Body of pancreas (tissue), 4 donors: Measurements from ENCODE around the gene IL1RN. TPM values are rescaled to one million over a fixed set of nuclear protein-coding genes. Genes with fewer than 3 reads are reported as not detected.

Experiments used
- ATAC-seq: fragments of 150-250 bp; one replicate; pipeline ENCODE4 v1.9.1; 2016
- DNase-seq, 4 donors: peaks; one replicate each; pipeline ENCODE4 v3.0.0-alpha.2; 2019
- H3K27ac ChIP-seq, 4 donors: fragments of 200-600 bp; sonication (generic); 1 replicate in 3 of 4; 2 replicates in 1 of 4; pipeline versions ENCODE4 v1.5.1 to v1.6.1; 2016 to 2019; ENCODE audit warnings: mild to moderate bottlenecking in 1 of 4, mixed read lengths in 1 of 4, moderate library complexity in 1 of 4
- H3K27me3 ChIP-seq, 2 donors: fragments of 200-600 bp; sonication (generic); one replicate each; pipeline ENCODE4 v1.6.0; 2016; ENCODE audit warnings: mild to moderate bottlenecking in 1 of 2
- H3K36me3 ChIP-seq, 2 donors: fragments of 200-600 bp; sonication (generic); replicated peaks in 1 of 2; 2 replicates each; pipeline ENCODE4 v1.5.1; 2016; ENCODE audit warnings: low read depth in 2 of 2; ENCODE audit not compliant: insufficient read depth in 1 of 2
- H3K4me1 ChIP-seq: fragments of 200-600 bp; sonication (generic); one replicate; pipeline ENCODE4 v1.6.0; 2016
- H3K4me3 ChIP-seq, 2 donors: fragments of 200-600 bp; sonication (generic); 1 replicate in 1 of 2; 2 replicates in 1 of 2; pipeline ENCODE4 v1.5.1; 2016 to 2019
- H3K9me3 ChIP-seq, 3 donors: fragments of 200-600 bp; sonication (generic); 1 replicate in 2 of 3; 2 replicates in 1 of 3; pipeline ENCODE4 v1.5.1; 2016
- POLR2A ChIP-seq, 3 donors: fragments of 450-650 bp; IDR thresholded peaks; one replicate each; pipeline ENCODE4 v1.6.1; 2016; ENCODE audit warnings: antibody characterized with exemption in 3 of 3, mild to moderate bottlenecking in 2 of 3
- WGBS, 2 donors: methylation state at CpG; one replicate each; pipeline ENCODE4 v1.1.5; 2017; 5-methylcytosine and 5-hydroxymethylcytosine counted together
- intact Hi-C: fragments of 100-400 bp; cut with DNase I; formaldehyde crosslinking; loops from one replicate; pipeline ENCODE4 v1.15.1; 2023
- total RNA-seq, 2 donors: library from RNA; depleted of rRNA; stranded (reverse); fragments of >200 nt; gene quantifications; one replicate each; pipeline ENCODE4 v1.1.0, GENCODE V29; 2016
- TF ChIP-seq, protein P1 (sequence below), 7 experiments: fragments of 450-650 bp in 4 of 7; fragments of 200-600 bp in 3 of 7; sonication (generic) in 3 of 7; IDR thresholded peaks; one replicate each; pipeline ENCODE4 v1.5.1; 2016 to 2019; ENCODE audit warnings: antibody characterized with exemption in 7 of 7

IL1RN gene
- total RNA-seq, 2 donors from 2014 or later = 0.78 TPM; not detected in 1

DNA sequence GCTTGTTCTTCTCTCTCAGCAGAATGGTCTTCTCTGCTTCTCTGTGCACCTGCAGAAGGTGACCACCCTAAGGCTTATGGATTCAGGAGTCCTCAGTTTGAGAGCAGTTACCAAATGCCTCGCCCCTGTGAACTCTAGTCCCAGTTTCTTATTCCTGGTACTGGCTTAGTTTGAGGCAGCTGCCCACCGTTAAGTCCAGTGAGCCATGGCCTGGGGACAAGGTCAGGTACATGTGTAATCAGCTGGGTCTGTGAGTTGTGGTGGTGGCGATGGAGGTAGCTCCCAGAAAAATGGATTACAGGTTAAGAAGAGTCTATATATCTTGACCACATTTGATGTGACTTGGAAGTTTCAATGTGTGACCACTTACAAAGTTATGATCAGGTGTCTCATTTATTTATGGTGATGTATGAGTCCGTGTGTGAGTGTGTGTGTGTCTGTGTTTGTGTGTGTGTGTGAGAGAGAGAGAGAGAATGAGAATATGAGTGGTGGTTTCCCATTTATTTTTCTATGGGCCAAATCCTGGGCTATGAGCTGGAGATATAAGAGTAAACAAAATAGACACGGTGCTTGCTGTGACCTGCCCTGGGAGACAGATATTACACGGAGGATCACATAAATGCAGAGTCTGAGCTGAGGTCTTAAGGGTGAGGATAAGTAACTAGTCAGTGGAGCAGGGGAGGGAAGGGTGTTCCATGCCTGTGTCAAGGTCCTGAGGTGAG, 13.0 kb upstream of the IL1RN start:
- no peaks in the 10 kb centered on the region for H3K4me1 ChIP-seq
- intact Hi-C loops = no loop called here
- ATAC-seq = no peak
- H3K9me3 ChIP-seq = no peaks in the 10 kb centered on the region
- H3K27ac ChIP-seq = no peak overlapping the region
- no peaks in the 10 kb centered on the region for H3K36me3 ChIP-seq
- H3K27me3 ChIP-seq = no peaks in the 10 kb centered on the region
- 59% methylated on average over 6 of the region's 6 CpGs for WGBS, 2 donors
- no peak for TF ChIP-seq POLR2A (IDR thresholded peaks at IDR 0.05)
- TF ChIP-seq, protein P1, sequence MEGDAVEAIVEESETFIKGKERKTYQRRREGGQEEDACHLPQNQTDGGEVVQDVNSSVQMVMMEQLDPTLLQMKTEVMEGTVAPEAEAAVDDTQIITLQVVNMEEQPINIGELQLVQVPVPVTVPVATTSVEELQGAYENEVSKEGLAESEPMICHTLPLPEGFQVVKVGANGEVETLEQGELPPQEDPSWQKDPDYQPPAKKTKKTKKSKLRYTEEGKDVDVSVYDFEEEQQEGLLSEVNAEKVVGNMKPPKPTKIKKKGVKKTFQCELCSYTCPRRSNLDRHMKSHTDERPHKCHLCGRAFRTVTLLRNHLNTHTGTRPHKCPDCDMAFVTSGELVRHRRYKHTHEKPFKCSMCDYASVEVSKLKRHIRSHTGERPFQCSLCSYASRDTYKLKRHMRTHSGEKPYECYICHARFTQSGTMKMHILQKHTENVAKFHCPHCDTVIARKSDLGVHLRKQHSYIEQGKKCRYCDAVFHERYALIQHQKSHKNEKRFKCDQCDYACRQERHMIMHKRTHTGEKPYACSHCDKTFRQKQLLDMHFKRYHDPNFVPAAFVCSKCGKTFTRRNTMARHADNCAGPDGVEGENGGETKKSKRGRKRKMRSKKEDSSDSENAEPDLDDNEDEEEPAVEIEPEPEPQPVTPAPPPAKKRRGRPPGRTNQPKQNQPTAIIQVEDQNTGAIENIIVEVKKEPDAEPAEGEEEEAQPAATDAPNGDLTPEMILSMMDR (IDR thresholded peaks at IDR 0.05) = no peak
- no peak for DNase-seq
- no peak overlapping the region for H3K4me3 ChIP-seq

- intact Hi-C loops = no loop called here
- Histone ChIP-seq H3K4me1 (no peaks in the 10 kb centered on the region), H3K4me3 (no peak overlapping the region), H3K27me3 (no peaks in the 10 kb centered on the region), H3K9me3 (no peaks in the 10 kb centered on the region), H3K36me3 (no peaks in the 10 kb centered on the region), H3K27ac (no peak overlapping the region)
- ATAC-seq (no peak), DNase-seq (no peak)
- TF ChIP-seq, protein P1 (IDR thresholded peaks at IDR 0.05) = no peak
- no peak for TF ChIP-seq POLR2A (IDR thresholded peaks at IDR 0.05)
- 69 to 75% methylated on average over 4 of the region's 4 CpGs for WGBS, 2 donors
These were observed 12.4 kb upstream of the IL1RN start for GRCh38 chr2:113114996-113115395.

GRCh38 chr2:113116100-113116958, 11.1 kb upstream of the IL1RN start:
- Histone ChIP-seq H3K4me1 (no peaks in the 10 kb centered on the region), H3K36me3 (no peaks in the 10 kb centered on the region), H3K9me3 (no peaks in the 10 kb centered on the region), H3K27ac (no peak overlapping the region), H3K4me3 (no peak overlapping the region), H3K27me3 (no peaks in the 10 kb centered on the region)
- intact Hi-C loops = no loop called here
- DNase-seq = no peak
- TF ChIP-seq, protein P1 (IDR thresholded peaks at IDR 0.05) = no peak
- TF ChIP-seq POLR2A (IDR thresholded peaks at IDR 0.05) = no peak
- ATAC-seq = no peak
- 58 to 87% methylated on average over 10 of the region's 10 CpGs for WGBS, 2 donors

GRCh38 chr2:113117541-113118262, 9.7 kb upstream of the IL1RN start:
- 57 to 74% methylated on average over 7 to 9 of the region's 9 CpGs for WGBS, 2 donors
- no peaks in the 10 kb centered on the region for H3K4me1 ChIP-seq
- intact Hi-C loops = no loop called here
- H3K36me3 ChIP-seq = no peaks in the 10 kb centered on the region
- H3K27me3 ChIP-seq = no peaks in the 10 kb centered on the region
- no peak overlapping the region for H3K27ac ChIP-seq
- DNase-seq = peak; percentile 26 to 83 (median 37)
- no peak overlapping the region for H3K4me3 ChIP-seq
- TF ChIP-seq POLR2A (IDR thresholded peaks at IDR 0.05) = no peak
- TF ChIP-seq, protein P1 (IDR thresholded peaks at IDR 0.05) = no peak
- peak; percentile 63 for ATAC-seq
- H3K9me3 ChIP-seq = no peaks in the 10 kb centered on the region
